ENCODE results near the gene AP2A1.

The AP2A1 gene

DNA sequence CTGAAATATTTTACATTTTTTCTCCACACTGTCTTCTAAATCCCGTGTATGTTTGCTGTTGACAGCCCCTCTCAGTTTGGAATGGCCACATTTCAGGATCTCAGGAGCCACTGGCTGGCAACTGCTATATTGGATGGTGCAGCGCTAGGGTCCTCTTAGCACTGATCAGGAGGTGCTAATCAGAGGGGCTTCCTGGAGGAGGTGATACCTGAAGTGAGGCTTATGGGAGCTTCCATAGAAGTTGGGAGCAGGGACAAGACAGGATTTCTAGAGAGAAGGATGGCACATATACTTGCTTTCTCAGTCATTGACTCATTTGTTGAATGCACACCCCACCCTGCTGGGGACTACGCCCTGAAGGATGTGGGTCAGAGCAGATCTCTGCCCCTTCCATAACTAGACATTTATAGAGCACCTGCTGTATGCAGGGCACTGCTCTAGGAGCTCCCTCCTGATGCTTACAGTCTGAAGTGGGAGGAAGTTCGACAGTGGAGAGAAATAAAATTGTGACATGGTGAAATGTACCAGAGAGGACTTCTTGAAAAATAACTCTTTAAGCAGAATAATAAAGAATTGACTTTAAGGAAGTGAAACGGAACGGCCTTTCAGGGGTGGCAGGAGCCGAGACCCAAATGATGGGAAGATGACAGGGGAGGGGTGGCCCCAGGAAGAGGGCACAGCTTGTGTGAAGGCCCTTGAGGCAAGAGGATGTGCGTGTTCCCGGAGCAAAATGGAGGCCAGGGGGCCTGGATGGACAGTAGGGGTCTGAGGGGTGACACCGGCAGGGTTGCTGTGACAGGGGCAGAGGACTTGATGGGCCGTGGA is 13.1 kb downstream of the AP2A1 start:
- no peaks in the 10 kb centered on the region for H3K9me3 Mint-ChIP-seq
- no peak for DNase-seq
- peak overlapping the region; percentile 83 for H3K27ac Mint-ChIP-seq
- H3K36me3 Mint-ChIP-seq (ENCODE audit: low read depth), result peaks cover 37% of the 10 kb centered on the region
- TF ChIP-seq, protein P1, sequence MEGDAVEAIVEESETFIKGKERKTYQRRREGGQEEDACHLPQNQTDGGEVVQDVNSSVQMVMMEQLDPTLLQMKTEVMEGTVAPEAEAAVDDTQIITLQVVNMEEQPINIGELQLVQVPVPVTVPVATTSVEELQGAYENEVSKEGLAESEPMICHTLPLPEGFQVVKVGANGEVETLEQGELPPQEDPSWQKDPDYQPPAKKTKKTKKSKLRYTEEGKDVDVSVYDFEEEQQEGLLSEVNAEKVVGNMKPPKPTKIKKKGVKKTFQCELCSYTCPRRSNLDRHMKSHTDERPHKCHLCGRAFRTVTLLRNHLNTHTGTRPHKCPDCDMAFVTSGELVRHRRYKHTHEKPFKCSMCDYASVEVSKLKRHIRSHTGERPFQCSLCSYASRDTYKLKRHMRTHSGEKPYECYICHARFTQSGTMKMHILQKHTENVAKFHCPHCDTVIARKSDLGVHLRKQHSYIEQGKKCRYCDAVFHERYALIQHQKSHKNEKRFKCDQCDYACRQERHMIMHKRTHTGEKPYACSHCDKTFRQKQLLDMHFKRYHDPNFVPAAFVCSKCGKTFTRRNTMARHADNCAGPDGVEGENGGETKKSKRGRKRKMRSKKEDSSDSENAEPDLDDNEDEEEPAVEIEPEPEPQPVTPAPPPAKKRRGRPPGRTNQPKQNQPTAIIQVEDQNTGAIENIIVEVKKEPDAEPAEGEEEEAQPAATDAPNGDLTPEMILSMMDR (IDR thresholded peaks at IDR 0.05), result no peak
- peaks cover 17% of the 10 kb centered on the region for H3K4me1 Mint-ChIP-seq
- H3K4me3 Mint-ChIP-seq, result no peak overlapping the region
- H3K27me3 Mint-ChIP-seq (ENCODE audit: low read depth, poor library complexity), result peaks cover 2% of the 10 kb centered on the region

DNA sequence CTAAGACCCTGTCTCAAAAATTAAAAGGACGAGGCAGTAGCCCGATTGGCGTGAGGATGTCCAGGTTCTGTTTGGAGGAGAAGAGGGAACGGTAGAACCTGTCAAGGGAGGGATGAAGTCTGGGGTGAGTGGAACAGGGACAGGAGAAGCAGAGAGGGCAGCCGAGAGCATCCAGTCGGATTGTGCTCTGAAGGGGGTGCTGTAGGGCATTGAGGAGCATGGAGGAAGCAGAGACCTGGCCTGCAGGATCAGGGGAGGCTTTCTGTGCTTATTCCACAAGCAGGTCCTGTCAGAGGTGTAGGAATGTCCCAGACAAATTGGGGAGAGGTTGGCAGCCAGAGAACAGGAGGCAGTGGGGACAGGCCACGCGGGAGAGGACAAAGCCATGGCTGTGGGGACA is 14.1 kb downstream of the AP2A1 start:
- no peak for DNase-seq
- H3K9me3 Mint-ChIP-seq, result no peaks in the 10 kb centered on the region
- peak overlapping the region; percentile 83 for H3K27ac Mint-ChIP-seq
- TF ChIP-seq, protein P1 (IDR thresholded peaks at IDR 0.05), result no peak
- no peak overlapping the region for H3K4me3 Mint-ChIP-seq
- H3K27me3 Mint-ChIP-seq (ENCODE audit: low read depth, poor library complexity), result peaks cover 2% of the 10 kb centered on the region
- H3K36me3 Mint-ChIP-seq (ENCODE audit: low read depth), result peaks cover 43% of the 10 kb centered on the region
- peaks cover 26% of the 10 kb centered on the region for H3K4me1 Mint-ChIP-seq

- Mint-ChIP-seq H3K4me1 (peaks cover 31% of the 10 kb centered on the region), H3K4me3 (no peak overlapping the region), H3K36me3 (ENCODE audit: low read depth) (peaks cover 44% of the 10 kb centered on the region), H3K27ac (peak overlapping the region; percentile 61), H3K9me3 (no peaks in the 10 kb centered on the region), H3K27me3 (ENCODE audit: low read depth, poor library complexity) (peaks cover 2% of the 10 kb centered on the region)
- DNase-seq, result no peak
- TF ChIP-seq, protein P1 (IDR thresholded peaks at IDR 0.05), result no peak
These were observed 14.6 kb downstream of the AP2A1 start for GRCh38 chr19:49781394-49781793.

DNA sequence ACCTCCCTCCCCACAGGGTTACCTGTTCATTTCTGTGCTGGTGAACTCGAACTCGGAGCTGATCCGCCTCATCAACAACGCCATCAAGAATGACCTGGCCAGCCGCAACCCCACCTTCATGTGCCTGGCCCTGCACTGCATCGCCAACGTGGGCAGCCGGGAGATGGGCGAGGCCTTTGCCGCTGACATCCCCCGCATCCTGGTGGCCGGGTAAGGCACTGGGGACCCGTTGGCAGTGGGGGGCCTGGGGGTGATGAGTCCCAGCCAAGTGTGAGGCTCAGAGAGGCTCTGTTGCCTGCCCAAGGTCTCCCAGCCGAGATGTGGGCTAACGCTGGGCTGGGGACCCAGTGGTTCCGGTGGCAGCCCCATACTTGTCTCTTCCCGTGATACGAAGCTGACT is 15.7 kb downstream of the AP2A1 start:
- Mint-ChIP-seq H3K36me3 (ENCODE audit: low read depth) (peaks cover 47% of the 10 kb centered on the region), H3K4me1 (peaks cover 38% of the 10 kb centered on the region), H3K27ac (no peak overlapping the region), H3K27me3 (ENCODE audit: low read depth, poor library complexity) (peaks cover 2% of the 10 kb centered on the region), H3K4me3 (no peak overlapping the region), H3K9me3 (no peaks in the 10 kb centered on the region)
- DNase-seq, result no peak
- TF ChIP-seq, protein P1 (IDR thresholded peaks at IDR 0.05), result no peak

DNA sequence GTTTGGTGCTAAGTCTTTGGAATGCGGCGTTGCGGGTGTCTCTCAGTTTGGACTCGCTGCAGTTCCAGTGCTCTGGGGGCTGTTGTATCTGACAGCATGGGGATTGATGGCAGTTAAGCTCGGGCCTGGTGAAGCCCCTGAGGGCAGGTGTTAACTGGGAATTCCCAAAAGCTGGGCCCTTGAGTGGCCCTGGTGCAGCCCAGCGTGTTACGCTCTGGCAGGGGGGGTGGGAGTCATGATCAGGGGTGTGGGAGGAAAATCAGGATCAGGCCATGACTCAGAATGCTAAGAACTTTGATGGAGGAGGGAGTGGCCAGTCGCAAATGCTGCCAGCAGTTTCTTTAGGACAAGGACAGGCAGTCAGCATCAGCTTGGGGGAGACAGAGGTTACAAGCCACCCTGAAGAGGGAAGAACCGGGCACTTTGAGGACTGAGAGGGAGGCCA is 19.6 kb downstream of the AP2A1 start:
- Mint-ChIP-seq H3K9me3 (peaks cover 5% of the 10 kb centered on the region), H3K27me3 (ENCODE audit: low read depth, poor library complexity) (peaks cover 5% of the 10 kb centered on the region), H3K4me1 (peaks cover 51% of the 10 kb centered on the region), H3K27ac (peak overlapping the region; percentile 99), H3K36me3 (ENCODE audit: low read depth) (peaks cover 70% of the 10 kb centered on the region), H3K4me3 (peak overlapping the region; percentile 6)
- DNase-seq, result no peak
- TF ChIP-seq, protein P1 (IDR thresholded peaks at IDR 0.05), result no peak

GRCh38 chr19:49787746-49788145 is 20.9 kb downstream of the AP2A1 start:
- no peak overlapping the region for H3K4me3 Mint-ChIP-seq
- peaks cover 51% of the 10 kb centered on the region for H3K4me1 Mint-ChIP-seq
- H3K27me3 Mint-ChIP-seq (ENCODE audit: low read depth, poor library complexity), result peaks cover 2% of the 10 kb centered on the region
- DNase-seq, result no peak
- peaks cover 69% of the 10 kb centered on the region for H3K36me3 Mint-ChIP-seq (ENCODE audit: low read depth)
- TF ChIP-seq, protein P1 (IDR thresholded peaks at IDR 0.05), result no peak
- no peak overlapping the region for H3K27ac Mint-ChIP-seq
- peaks cover 5% of the 10 kb centered on the region for H3K9me3 Mint-ChIP-seq

Measured in nephron progenitor cell (in vitro differentiated cells).